Measurements from ENCODE around the gene CARS1.

CARS1 gene

DNA sequence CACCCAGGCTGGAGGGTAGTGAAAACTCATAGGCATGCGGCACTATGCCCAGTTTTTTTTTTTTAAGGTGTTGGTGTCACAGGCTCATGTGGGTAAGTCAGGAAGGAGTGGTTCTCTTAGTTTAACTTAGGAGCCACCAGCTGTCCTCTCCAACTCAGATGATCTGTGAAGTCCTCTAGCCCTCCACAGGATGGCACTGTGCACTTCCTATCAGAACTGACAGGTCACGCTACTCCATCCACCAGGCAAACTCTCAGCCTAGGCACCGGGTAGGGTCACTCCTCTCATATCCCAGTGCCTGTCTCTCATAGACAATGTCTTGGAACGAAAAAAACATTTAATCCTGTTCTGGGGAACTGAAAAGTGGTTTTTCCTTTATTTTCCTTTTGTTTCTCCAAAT lies 81.6 kb downstream of the CARS1 start:
- Histone ChIP-seq H3K27me3 (ENCODE audit: insufficient read depth, poor library complexity, severe bottlenecking) (no peaks in the 10 kb centered on the region), H3K27ac (replicated peaks) (no peak overlapping the region), H3K4me3 (replicated peaks; ENCODE audit: insufficient read depth, low read length) (no peak overlapping the region)
- DNase-seq (ENCODE audit: low read depth in 1 of 2, low spot score in 1 of 2) = peak in 1 of 2 experiments; percentile 48
- no peak for TF ChIP-seq SPI1 (IDR thresholded peaks at IDR 0.05; ENCODE audit: borderline replicate concordance, low read depth)
- TF ChIP-seq, protein P1, sequence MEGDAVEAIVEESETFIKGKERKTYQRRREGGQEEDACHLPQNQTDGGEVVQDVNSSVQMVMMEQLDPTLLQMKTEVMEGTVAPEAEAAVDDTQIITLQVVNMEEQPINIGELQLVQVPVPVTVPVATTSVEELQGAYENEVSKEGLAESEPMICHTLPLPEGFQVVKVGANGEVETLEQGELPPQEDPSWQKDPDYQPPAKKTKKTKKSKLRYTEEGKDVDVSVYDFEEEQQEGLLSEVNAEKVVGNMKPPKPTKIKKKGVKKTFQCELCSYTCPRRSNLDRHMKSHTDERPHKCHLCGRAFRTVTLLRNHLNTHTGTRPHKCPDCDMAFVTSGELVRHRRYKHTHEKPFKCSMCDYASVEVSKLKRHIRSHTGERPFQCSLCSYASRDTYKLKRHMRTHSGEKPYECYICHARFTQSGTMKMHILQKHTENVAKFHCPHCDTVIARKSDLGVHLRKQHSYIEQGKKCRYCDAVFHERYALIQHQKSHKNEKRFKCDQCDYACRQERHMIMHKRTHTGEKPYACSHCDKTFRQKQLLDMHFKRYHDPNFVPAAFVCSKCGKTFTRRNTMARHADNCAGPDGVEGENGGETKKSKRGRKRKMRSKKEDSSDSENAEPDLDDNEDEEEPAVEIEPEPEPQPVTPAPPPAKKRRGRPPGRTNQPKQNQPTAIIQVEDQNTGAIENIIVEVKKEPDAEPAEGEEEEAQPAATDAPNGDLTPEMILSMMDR (IDR thresholded peaks at IDR 0.05; ENCODE audit: insufficient read depth, low read length) = peak; percentile 41
- TF ChIP-seq POLR2AphosphoS5 (IDR thresholded peaks at IDR 0.05; ENCODE audit: low read depth) = no peak
- TF ChIP-seq, protein P2, sequence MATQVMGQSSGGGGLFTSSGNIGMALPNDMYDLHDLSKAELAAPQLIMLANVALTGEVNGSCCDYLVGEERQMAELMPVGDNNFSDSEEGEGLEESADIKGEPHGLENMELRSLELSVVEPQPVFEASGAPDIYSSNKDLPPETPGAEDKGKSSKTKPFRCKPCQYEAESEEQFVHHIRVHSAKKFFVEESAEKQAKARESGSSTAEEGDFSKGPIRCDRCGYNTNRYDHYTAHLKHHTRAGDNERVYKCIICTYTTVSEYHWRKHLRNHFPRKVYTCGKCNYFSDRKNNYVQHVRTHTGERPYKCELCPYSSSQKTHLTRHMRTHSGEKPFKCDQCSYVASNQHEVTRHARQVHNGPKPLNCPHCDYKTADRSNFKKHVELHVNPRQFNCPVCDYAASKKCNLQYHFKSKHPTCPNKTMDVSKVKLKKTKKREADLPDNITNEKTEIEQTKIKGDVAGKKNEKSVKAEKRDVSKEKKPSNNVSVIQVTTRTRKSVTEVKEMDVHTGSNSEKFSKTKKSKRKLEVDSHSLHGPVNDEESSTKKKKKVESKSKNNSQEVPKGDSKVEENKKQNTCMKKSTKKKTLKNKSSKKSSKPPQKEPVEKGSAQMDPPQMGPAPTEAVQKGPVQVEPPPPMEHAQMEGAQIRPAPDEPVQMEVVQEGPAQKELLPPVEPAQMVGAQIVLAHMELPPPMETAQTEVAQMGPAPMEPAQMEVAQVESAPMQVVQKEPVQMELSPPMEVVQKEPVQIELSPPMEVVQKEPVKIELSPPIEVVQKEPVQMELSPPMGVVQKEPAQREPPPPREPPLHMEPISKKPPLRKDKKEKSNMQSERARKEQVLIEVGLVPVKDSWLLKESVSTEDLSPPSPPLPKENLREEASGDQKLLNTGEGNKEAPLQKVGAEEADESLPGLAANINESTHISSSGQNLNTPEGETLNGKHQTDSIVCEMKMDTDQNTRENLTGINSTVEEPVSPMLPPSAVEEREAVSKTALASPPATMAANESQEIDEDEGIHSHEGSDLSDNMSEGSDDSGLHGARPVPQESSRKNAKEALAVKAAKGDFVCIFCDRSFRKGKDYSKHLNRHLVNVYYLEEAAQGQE (IDR thresholded peaks at IDR 0.05; ENCODE audit: insufficient replicate concordance, low read depth) = no peak

DNA sequence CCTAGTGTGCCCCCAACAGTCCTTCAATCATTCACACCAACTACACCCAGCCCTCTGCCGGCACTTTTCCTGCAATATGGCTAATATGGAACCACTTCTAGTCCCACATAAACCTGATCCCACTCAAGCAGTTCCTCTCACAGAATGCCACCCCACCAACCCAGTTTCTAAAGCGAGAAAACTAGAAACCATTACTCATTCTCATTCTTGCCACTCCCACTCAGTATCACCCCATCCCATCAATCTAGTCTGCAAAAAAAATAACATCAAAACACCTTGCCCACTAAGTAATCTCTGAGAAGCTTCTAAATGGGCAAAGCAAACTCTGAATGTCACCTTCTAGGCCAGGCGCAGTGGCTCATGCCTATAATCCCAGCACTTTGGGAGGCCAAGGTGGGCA lies 83.0 kb downstream of the CARS1 start:
- H3K27me3 ChIP-seq (ENCODE audit: insufficient read depth, poor library complexity, severe bottlenecking) = no peaks in the 10 kb centered on the region
- no peak overlapping the region for H3K4me3 ChIP-seq (replicated peaks; ENCODE audit: insufficient read depth, low read length)
- no peak overlapping the region for H3K27ac ChIP-seq (replicated peaks)
- TF ChIP-seq POLR2AphosphoS5 (IDR thresholded peaks at IDR 0.05; ENCODE audit: low read depth) (no peak), SPI1 (IDR thresholded peaks at IDR 0.05; ENCODE audit: borderline replicate concordance, low read depth) (no peak), GABPA (IDR thresholded peaks at IDR 0.05; ENCODE audit: low read depth) (no peak)
- TF ChIP-seq, protein P1 (IDR thresholded peaks at IDR 0.05; ENCODE audit: insufficient read depth, low read length) = no peak
- TF ChIP-seq, protein P2 (IDR thresholded peaks at IDR 0.05; ENCODE audit: insufficient replicate concordance, low read depth) = no peak
- DNase-seq (ENCODE audit: low read depth in 1 of 2, low spot score in 1 of 2) = no peak

DNA sequence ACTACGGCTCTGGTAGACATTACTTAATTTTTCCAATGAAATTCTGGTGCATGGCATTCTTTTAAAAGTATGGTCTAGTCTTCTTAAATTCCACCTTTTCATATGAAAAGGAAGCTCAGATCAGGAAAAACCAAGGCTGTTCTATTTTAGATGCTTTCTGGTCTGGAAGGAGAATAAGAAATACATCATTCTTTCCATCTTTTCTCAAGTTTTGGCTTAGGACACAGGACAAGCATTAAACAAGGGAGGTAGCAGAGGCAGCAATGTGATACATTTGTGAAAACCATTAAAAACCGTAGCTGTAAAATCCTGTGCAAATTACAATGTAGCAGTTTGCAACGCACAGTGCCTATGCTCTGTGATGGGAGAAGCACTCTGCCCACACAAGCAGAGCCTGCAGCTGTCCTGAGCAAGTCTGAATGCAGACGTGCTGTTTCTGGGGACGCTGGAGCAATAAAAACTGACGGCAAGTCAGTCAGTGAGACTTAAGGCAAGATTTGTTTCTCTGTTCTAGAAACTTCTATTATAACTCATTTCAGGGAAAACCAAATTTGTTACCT lies 88.8 kb downstream of the CARS1 start:
- DNase-seq (ENCODE audit: low read depth in 1 of 2, low spot score in 1 of 2) = no peak
- H3K4me3 ChIP-seq (replicated peaks; ENCODE audit: insufficient read depth, low read length) = no peak overlapping the region
- no peak overlapping the region for H3K27ac ChIP-seq (replicated peaks)
- no peaks in the 10 kb centered on the region for H3K27me3 ChIP-seq (ENCODE audit: insufficient read depth, poor library complexity, severe bottlenecking)
- TF ChIP-seq POLR2AphosphoS5 (IDR thresholded peaks at IDR 0.05; ENCODE audit: low read depth) (no peak), GABPA (IDR thresholded peaks at IDR 0.05; ENCODE audit: low read depth) (no peak), SPI1 (IDR thresholded peaks at IDR 0.05; ENCODE audit: borderline replicate concordance, low read depth) (no peak)
- TF ChIP-seq, protein P2 (IDR thresholded peaks at IDR 0.05; ENCODE audit: insufficient replicate concordance, low read depth) = no peak

Measured in HL-60 (cell line).